Measurements from ENCODE around the gene AOC3.
"Not testable (repeated sequence)": the region's sequence is repeated elsewhere in the genome, so short reads cannot be mapped to it uniquely, and the experiment has no call there.

The AOC3 gene

GRCh38 chr17:42882166-42882565 is 31.2 kb downstream of the AOC3 start:
- Histone ChIP-seq H3K27ac (ENCODE audit: low read length) (no peak overlapping the region), H3K79me2 (ENCODE audit: insufficient read depth, low read length) (no peaks in the 10 kb centered on the region), H3K4me3 (ENCODE audit: low read depth in 1 of 2, low read length in 2 of 2) (no peak overlapping the region), H3K4me2 (ENCODE audit: insufficient read depth, low read length) (no peak overlapping the region), H2AFZ (ENCODE audit: low read depth, low read length) (no peak overlapping the region), H3K27me3 (ENCODE audit: insufficient read depth, low read length, poor library complexity) (peaks cover 23% of the 10 kb centered on the region), H4K20me1 (ENCODE audit: insufficient read depth, low read length) (no peaks in the 10 kb centered on the region), H3K4me1 (ENCODE audit: insufficient read depth, low read length) (no peaks in the 10 kb centered on the region), H3K36me3 (ENCODE audit: insufficient read depth, low read length) (no peaks in the 10 kb centered on the region), H3K9ac (ENCODE audit: low read depth, low read length) (no peak overlapping the region), H3K9me3 (ENCODE audit: insufficient read depth, low read length, severe bottlenecking) (no peaks in the 10 kb centered on the region)
- no peak for DNase-seq
- TF ChIP-seq CTCF (IDR thresholded peaks at IDR 0.05; ENCODE audit: borderline replicate concordance, extremely low read depth, low read length, poor library complexity, severe bottlenecking) (no peak), EZH2 (IDR thresholded peaks at IDR 0.05; ENCODE audit: borderline replicate concordance, low read depth, low read length, severe bottlenecking) (no peak)
- no peak for ATAC-seq (ENCODE audit: insufficient read depth, low read depth)

GRCh38 chr17:42883802-42884558 is 33.0 kb downstream of the AOC3 start:
- H3K4me1 ChIP-seq (ENCODE audit: insufficient read depth, low read length): no peaks in the 10 kb centered on the region
- no peaks in the 10 kb centered on the region for H3K79me2 ChIP-seq (ENCODE audit: insufficient read depth, low read length)
- TF ChIP-seq CTCF (IDR thresholded peaks at IDR 0.05; ENCODE audit: borderline replicate concordance, extremely low read depth, low read length, poor library complexity, severe bottlenecking) (no peak), EZH2 (IDR thresholded peaks at IDR 0.05; ENCODE audit: borderline replicate concordance, low read depth, low read length, severe bottlenecking) (no peak)
- DNase-seq (no peak), ATAC-seq (ENCODE audit: insufficient read depth, low read depth) (no peak)
- no peaks in the 10 kb centered on the region for H4K20me1 ChIP-seq (ENCODE audit: insufficient read depth, low read length)
- H3K27ac ChIP-seq (ENCODE audit: low read length): no peak overlapping the region
- H3K36me3 ChIP-seq (ENCODE audit: insufficient read depth, low read length): no peaks in the 10 kb centered on the region
- H3K4me3 ChIP-seq (ENCODE audit: low read depth in 1 of 2, low read length in 2 of 2): no peak overlapping the region
- H3K9me3 ChIP-seq (ENCODE audit: insufficient read depth, low read length, severe bottlenecking): no peaks in the 10 kb centered on the region
- no peak overlapping the region for H3K4me2 ChIP-seq (ENCODE audit: insufficient read depth, low read length)
- H3K27me3 ChIP-seq (ENCODE audit: insufficient read depth, low read length, poor library complexity): peaks cover 18% of the 10 kb centered on the region
- no peak overlapping the region for H3K9ac ChIP-seq (ENCODE audit: low read depth, low read length)
- H2AFZ ChIP-seq (ENCODE audit: low read depth, low read length): no peak overlapping the region

GRCh38 chr17:42885806-42886205 is 34.8 kb downstream of the AOC3 start:
- not testable (repeated sequence) for H3K79me2 ChIP-seq (ENCODE audit: insufficient read depth, low read length); DNase-seq; H3K4me2 ChIP-seq (ENCODE audit: insufficient read depth, low read length); H2AFZ ChIP-seq (ENCODE audit: low read depth, low read length); H3K9ac ChIP-seq (ENCODE audit: low read depth, low read length); H4K20me1 ChIP-seq (ENCODE audit: insufficient read depth, low read length); H3K4me3 ChIP-seq (ENCODE audit: low read depth in 1 of 2, low read length in 2 of 2); H3K36me3 ChIP-seq (ENCODE audit: insufficient read depth, low read length); H3K27ac ChIP-seq (ENCODE audit: low read length); H3K4me1 ChIP-seq (ENCODE audit: insufficient read depth, low read length); H3K9me3 ChIP-seq (ENCODE audit: insufficient read depth, low read length, severe bottlenecking); ATAC-seq (ENCODE audit: insufficient read depth, low read depth)
- peaks cover 18% of the 10 kb centered on the region for H3K27me3 ChIP-seq (ENCODE audit: insufficient read depth, low read length, poor library complexity)

GRCh38 chr17:42886283-42887176 is 35.5 kb downstream of the AOC3 start:
- Histone ChIP-seq H3K4me3 (ENCODE audit: low read depth in 1 of 2, low read length in 2 of 2) (no peak overlapping the region), H3K79me2 (ENCODE audit: insufficient read depth, low read length) (no peaks in the 10 kb centered on the region), H3K27ac (ENCODE audit: low read length) (no peak overlapping the region), H3K9me3 (ENCODE audit: insufficient read depth, low read length, severe bottlenecking) (no peaks in the 10 kb centered on the region), H3K9ac (ENCODE audit: low read depth, low read length) (no peak overlapping the region), H3K4me2 (ENCODE audit: insufficient read depth, low read length) (no peak overlapping the region), H3K4me1 (ENCODE audit: insufficient read depth, low read length) (no peaks in the 10 kb centered on the region), H3K27me3 (ENCODE audit: insufficient read depth, low read length, poor library complexity) (peaks cover 22% of the 10 kb centered on the region), H4K20me1 (ENCODE audit: insufficient read depth, low read length) (no peaks in the 10 kb centered on the region), H2AFZ (ENCODE audit: low read depth, low read length) (no peak overlapping the region), H3K36me3 (ENCODE audit: insufficient read depth, low read length) (no peaks in the 10 kb centered on the region)
- no peak for ATAC-seq (ENCODE audit: insufficient read depth, low read depth)
- no peak for TF ChIP-seq CTCF (IDR thresholded peaks at IDR 0.05; ENCODE audit: borderline replicate concordance, extremely low read depth, low read length, poor library complexity, severe bottlenecking)
- no peak for TF ChIP-seq EZH2 (IDR thresholded peaks at IDR 0.05; ENCODE audit: borderline replicate concordance, low read depth, low read length, severe bottlenecking)
- no peak for DNase-seq
